ENCODE measurements around the gene TBCE.
"Not testable (repeated sequence)": the region's sequence is repeated elsewhere in the genome, so short reads cannot be mapped to it uniquely, and the experiment has no call there.

The TBCE gene

DNA sequence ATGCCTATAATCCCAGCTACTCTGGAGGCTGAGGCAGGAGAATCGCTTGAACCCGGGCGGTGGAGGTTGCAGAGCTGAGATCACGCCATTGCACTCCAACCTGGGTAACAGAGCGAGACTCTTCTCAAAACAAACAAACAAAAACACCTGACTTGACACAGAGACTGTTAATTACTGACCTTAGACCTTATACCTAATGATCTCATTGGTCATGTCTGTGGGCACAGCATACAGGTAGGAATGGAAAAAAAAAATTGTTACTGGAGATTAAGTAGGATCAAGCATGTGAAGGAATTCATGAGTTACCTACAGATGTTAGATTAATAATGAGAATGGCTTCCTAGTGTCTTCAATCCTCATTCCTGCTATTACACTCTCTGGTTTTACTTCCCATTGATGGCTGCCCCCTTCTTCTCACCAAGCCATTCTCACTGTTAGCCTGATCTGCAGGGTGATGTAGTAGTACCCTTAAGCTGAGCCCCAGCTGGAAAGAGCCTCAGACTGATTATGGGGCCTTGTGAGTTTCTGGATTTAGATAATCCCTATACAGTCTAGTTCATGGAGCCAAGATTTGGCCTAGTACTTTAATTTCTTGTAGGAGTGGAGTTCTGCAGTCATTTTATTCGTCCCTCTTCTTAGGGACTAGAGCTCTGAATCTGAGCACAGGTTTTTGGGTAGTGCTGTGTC lies 8.8 kb downstream of the TBCE start:
- TF ChIP-seq, protein P1, sequence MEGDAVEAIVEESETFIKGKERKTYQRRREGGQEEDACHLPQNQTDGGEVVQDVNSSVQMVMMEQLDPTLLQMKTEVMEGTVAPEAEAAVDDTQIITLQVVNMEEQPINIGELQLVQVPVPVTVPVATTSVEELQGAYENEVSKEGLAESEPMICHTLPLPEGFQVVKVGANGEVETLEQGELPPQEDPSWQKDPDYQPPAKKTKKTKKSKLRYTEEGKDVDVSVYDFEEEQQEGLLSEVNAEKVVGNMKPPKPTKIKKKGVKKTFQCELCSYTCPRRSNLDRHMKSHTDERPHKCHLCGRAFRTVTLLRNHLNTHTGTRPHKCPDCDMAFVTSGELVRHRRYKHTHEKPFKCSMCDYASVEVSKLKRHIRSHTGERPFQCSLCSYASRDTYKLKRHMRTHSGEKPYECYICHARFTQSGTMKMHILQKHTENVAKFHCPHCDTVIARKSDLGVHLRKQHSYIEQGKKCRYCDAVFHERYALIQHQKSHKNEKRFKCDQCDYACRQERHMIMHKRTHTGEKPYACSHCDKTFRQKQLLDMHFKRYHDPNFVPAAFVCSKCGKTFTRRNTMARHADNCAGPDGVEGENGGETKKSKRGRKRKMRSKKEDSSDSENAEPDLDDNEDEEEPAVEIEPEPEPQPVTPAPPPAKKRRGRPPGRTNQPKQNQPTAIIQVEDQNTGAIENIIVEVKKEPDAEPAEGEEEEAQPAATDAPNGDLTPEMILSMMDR (IDR thresholded peaks at IDR 0.05; ENCODE audit: low read depth, low read length, missing control alignments): no peak
- no peak overlapping the region for H3K4me3 ChIP-seq (ENCODE audit: low read depth, low read length)
- no peak for DNase-seq (ENCODE audit: low read depth)

DNA sequence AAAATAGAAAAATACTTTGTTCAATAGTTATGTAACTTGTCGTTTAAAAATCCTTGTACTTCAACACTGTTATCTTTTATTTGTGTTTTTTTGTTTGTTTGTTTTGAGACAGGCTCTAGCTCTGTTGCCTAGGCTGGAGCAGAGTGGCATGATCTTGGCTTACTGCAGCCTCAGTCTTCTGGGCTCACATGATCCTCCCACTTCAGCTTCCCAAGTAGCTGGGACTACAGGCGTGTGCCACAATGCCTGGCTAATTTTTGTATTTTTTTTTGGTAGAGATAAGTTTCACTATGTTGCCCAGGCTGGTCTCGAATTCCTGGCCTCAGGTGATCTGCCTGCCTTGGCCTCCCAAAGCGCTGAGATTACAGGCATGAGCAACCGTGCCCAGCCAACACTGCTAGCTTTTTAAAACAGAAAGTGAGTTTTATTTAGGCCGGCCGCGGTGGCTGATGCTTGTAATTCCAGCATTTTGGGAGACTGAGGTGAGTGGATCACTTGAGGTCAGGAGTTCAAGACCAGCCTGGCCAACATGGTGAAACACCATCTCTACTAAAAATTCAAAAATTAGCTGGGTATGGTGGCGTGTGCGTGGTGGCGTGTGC lies 11.0 kb downstream of the TBCE start:
- DNase-seq (ENCODE audit: low read depth); H3K4me3 ChIP-seq (ENCODE audit: low read depth, low read length): not testable (repeated sequence)

DNA sequence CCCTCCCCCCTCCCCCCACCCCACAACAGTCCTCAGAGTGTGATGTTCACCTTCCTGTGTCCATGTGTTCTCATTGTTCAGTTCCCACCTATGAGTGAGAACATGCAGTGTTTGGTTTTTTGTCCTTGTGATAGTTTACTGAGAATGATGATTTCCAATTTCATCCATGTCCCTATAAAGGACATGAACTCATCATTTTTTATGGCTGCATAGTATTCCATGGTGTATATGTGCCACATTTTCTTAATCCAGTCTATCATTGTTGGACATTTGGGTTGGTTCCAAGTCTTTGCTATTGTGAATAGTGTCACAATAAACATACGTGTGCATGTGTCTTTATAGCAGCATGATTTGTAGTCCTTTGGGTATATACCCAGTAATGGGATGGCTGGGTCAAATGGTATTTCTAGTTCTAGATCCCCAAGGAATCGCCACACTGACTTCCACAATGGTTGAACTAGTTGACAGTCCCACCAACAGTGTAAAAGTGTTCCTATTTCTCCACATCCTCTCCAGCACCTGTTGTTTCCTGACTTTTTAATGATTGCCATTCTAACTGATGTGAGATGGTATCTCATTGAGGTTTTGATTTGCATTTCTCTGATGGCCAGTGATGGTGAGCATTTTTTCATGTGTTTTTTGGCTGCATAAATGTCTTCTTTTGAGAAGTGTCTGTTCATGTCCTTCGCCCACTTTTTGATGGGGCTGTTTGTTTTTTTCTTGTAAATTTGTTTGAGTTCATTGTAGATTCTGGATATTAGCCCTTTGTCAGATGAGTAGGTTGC lies 14.9 kb downstream of the TBCE start:
- not testable (repeated sequence) for DNase-seq (ENCODE audit: low read depth); H3K4me3 ChIP-seq (ENCODE audit: low read depth, low read length)

DNA sequence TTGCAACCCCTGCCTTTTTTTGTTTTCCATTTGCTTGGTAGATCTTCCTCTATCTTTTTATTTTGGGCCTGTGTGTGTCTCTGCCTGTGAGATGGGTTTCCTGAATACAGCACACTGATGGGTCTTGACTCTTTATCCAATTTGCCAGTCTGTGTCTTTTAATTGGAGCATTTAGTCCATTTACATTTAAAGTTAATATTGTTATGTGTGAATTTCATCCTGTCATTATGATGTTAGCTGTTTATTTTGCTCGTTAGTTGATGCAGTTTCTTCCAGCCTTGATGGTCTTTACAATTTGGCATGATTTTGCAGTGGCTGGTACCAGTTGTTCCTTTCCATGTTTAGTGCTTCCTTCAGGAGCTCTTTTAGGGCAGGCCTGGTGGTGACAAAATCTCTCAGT lies 18.4 kb downstream of the TBCE start:
- H3K4me3 ChIP-seq (ENCODE audit: low read depth, low read length); DNase-seq (ENCODE audit: low read depth): not testable (repeated sequence)

DNA sequence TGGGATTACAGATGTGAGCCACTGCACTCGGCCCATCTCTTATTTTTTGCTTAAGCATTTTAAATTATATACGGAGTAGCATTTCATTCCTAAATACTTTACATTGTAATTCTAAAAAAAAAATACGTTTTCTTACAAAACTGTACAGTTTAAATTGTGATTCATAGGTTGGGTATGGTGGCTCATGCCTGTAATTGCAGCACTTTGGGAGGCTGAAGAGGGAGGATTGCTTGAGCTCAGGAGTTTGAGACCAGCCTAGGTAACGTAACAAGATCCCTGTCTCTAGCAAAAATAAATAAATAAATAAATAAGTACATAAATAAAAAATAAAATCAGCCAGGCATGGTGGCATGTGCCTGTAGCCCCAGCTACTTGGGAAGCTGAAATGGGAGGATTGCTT lies 24.6 kb downstream of the TBCE start:
- DNase-seq (ENCODE audit: low read depth): no peak
- H3K4me3 ChIP-seq (ENCODE audit: low read depth, low read length): no peak overlapping the region
- TF ChIP-seq, protein P1 (IDR thresholded peaks at IDR 0.05; ENCODE audit: low read depth, low read length, missing control alignments): no peak

DNA sequence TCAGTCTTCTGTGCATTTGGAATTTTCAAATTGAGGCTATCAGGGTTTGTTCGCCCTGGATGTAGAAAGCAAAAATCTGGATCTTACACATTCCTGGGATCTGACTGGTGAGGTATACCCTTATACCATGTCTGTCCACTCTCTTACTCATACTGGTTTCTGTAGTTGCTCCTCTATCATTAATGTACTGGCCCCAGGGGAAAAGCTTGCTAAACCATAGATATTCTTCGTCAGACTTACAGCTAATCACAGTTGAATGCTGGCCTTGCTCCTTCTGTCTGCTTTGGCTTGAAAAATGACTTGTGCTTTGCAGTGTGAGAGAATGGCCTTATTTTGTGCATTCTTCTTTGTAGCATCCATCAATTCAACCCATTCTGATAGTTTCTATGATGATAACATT lies 30.5 kb downstream of the TBCE start:
- no peak for DNase-seq (ENCODE audit: low read depth)
- TF ChIP-seq, protein P1 (IDR thresholded peaks at IDR 0.05; ENCODE audit: low read depth, low read length, missing control alignments): no peak
- H3K4me3 ChIP-seq (ENCODE audit: low read depth, low read length): no peak overlapping the region

DNA sequence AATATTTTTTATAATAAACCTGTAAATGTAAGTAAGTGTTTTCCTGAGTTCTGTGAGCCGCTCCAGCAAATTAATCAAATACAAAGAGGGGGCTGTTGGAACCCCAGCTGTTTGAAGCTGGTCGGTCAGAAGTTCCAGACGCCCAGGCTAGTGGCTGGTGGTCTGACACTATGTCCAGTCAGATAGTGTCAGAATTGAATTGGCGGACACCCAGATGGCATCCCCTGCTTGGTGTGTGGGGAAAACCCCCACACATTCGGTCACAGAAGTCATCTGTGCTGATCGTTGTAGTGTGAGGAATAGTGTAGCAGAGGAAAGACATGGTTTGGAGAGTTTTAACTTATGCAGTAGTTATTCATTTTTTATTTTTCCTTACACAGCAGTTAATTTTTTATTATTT lies 32.4 kb downstream of the TBCE start:
- no peak for DNase-seq (ENCODE audit: low read depth)
- H3K4me3 ChIP-seq (ENCODE audit: low read depth, low read length): no peak overlapping the region
- TF ChIP-seq, protein P1 (IDR thresholded peaks at IDR 0.05; ENCODE audit: low read depth, low read length, missing control alignments): no peak

DNA sequence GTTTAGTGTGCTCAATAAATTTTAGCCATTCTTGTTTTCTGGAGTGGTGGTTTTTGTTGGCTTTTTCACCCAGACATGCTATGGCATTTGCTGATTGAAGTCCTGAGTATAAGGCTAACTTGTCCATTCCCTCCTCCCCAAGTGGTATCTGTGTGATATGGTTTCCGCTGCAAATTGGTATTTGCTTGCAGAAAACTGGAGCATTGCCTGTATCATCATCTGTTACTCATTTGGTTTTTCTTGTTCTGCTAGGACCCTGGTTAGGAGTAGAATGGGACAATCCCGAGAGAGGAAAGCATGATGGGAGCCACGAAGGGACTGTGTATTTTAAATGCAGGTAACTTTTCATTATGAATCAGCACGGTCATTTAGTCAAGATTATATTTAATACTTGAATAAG lies 34.0 kb downstream of the TBCE start:
- no peak for DNase-seq (ENCODE audit: low read depth)
- TF ChIP-seq, protein P1 (IDR thresholded peaks at IDR 0.05; ENCODE audit: low read depth, low read length, missing control alignments): no peak

More for the DNA sequence above, 34.0 kb downstream of the TBCE start:
- H3K4me3 ChIP-seq (ENCODE audit: low read depth, low read length): no peak overlapping the region
